Activated naive CD4-positive, alpha-beta T cell treated with anti-CD3 and anti-CD28 coated beads for 36 hours (primary cell): Measurements from ENCODE around the gene TNRC6A. TPM values are rescaled to one million over a fixed set of nuclear protein-coding genes. Genes with fewer than 3 reads are reported as not detected.
A peak's percentile ranks its signal among the peaks of the same experiment; 100 is the strongest.
"Not testable (repeated sequence)": the region's sequence is repeated elsewhere in the genome, so short reads cannot be mapped to it uniquely, and the experiment has no call there.

Experiments
- CTCF ChIA-PET: fragments of 350-600 bp; sonication (Branson Sonifier 250); formaldehyde crosslinking; loops from one replicate; lab custom pipeline; 2021; ENCODE audit warnings: antibody characterized with exemption; lab: Charles Lee
- DNase-seq: peaks from one replicate; pipeline ENCODE4 v3.0.0-alpha.2; 2020
- H3K27ac Mint-ChIP-seq: one replicate; pipeline ENCODE4 v1.8.0; 2021; ENCODE audit warnings: mild to moderate bottlenecking, mixed read lengths
- H3K27me3 Mint-ChIP-seq: one replicate; pipeline ENCODE4 v1.8.0; 2021; ENCODE audit warnings: low read depth, mixed read lengths
- H3K36me3 Mint-ChIP-seq: one replicate; pipeline ENCODE4 v1.8.0; 2021; ENCODE audit warnings: low read depth, mixed read lengths
- H3K4me1 Mint-ChIP-seq: one replicate; pipeline ENCODE4 v1.8.0; 2021; ENCODE audit warnings: low read depth, mixed read lengths
- H3K4me3 Mint-ChIP-seq: one replicate; pipeline ENCODE4 v1.8.0; 2021; ENCODE audit warnings: mild to moderate bottlenecking, moderate library complexity, mixed read lengths
- H3K9me3 Mint-ChIP-seq: one replicate; pipeline ENCODE4 v1.8.0; 2021; ENCODE audit warnings: mixed read lengths
- intact Hi-C: fragments of 100-400 bp; cut with micrococcal nuclease; formaldehyde crosslinking; loops from one replicate; pipeline ENCODE4 v1.15.1; 2023
- total RNA-seq, 2 experiments: library from RNA; stranded (reverse); gene quantifications; one replicate each; pipeline ENCODE4 v1.2.3, GENCODE V29; 2021

TNRC6A gene
- total RNA-seq, 2 experiments from 2014 or later: 37.2 to 39.0 TPM

GRCh38 chr16:24839347-24839972, 110.0 kb downstream of the TNRC6A start:
- intact Hi-C loops: no loop called here
- H3K4me3 Mint-ChIP-seq: no peak overlapping the region
- no peaks in the 10 kb centered on the region for H3K9me3 Mint-ChIP-seq
- no peak for DNase-seq
- CTCF ChIA-PET: no interaction called here
- H3K27me3 Mint-ChIP-seq: no peaks in the 10 kb centered on the region
- H3K36me3 Mint-ChIP-seq: peaks cover 3% of the 10 kb centered on the region
- H3K4me1 Mint-ChIP-seq: no peaks in the 10 kb centered on the region
- H3K27ac Mint-ChIP-seq: no peak overlapping the region

- Mint-ChIP-seq H3K4me1 (no peaks in the 10 kb centered on the region), H3K27me3 (no peaks in the 10 kb centered on the region), H3K4me3 (no peak overlapping the region), H3K27ac (no peak overlapping the region), H3K9me3 (no peaks in the 10 kb centered on the region), H3K36me3 (peaks cover 3% of the 10 kb centered on the region)
- CTCF ChIA-PET: interaction anchor here (0.8 kb wide), 1 partner anchor 630 kb away, joined by 3 read pairs; no protein-coding TSS in a partner anchor
- no peak for DNase-seq
- intact Hi-C loops: no loop called here
Observed at GRCh38 chr16:24841291-24841690, 111.8 kb downstream of the TNRC6A start.

- CTCF ChIA-PET: interaction anchor here (0.5 kb wide), 1 partner anchor 422 kb away, joined by 3 read pairs; no protein-coding TSS in a partner anchor
- Mint-ChIP-seq H3K4me1 (no peaks in the 10 kb centered on the region), H3K36me3 (peaks cover 3% of the 10 kb centered on the region), H3K27ac (no peak overlapping the region), H3K27me3 (no peaks in the 10 kb centered on the region), H3K9me3 (no peaks in the 10 kb centered on the region), H3K4me3 (no peak overlapping the region)
- intact Hi-C loops: no loop called here
- peak; percentile 10 for DNase-seq
Observed at GRCh38 chr16:24844101-24845030, 114.9 kb downstream of the TNRC6A start.

- DNase-seq, H3K36me3 Mint-ChIP-seq, H3K4me1 Mint-ChIP-seq, CTCF ChIA-PET, intact Hi-C loops, H3K27me3 Mint-ChIP-seq, H3K4me3 Mint-ChIP-seq, H3K9me3 Mint-ChIP-seq, H3K27ac Mint-ChIP-seq: not testable (repeated sequence)
Observed at GRCh38 chr16:24845031-24845365, 115.5 kb downstream of the TNRC6A start.

GRCh38 chr16:24845726-24846547, 116.5 kb downstream of the TNRC6A start, which contains the start of gene SLC5A11:
SLC5A11 (plus strand) TSS chr16:24845963; CDS start chr16:24858644, 12,681 bp downstream.
- CTCF ChIA-PET: no interaction called here
- DNase-seq: no peak
- no peak within 1 kb of the TSS for H3K4me3 Mint-ChIP-seq
- no peaks in the 10 kb centered on the region for H3K9me3 Mint-ChIP-seq
- H3K36me3 Mint-ChIP-seq: peaks cover 3% of the 10 kb centered on the region
- intact Hi-C loops: no loop called here
- H3K4me1 Mint-ChIP-seq: peaks cover 6% of the 10 kb centered on the region
- no peak within 1 kb of the TSS for H3K27ac Mint-ChIP-seq
- H3K27me3 Mint-ChIP-seq: no peaks in the 10 kb centered on the region

GRCh38 chr16:24846548-24847357, 117.3 kb downstream of the TNRC6A start:
- Mint-ChIP-seq H3K36me3 (peaks cover 3% of the 10 kb centered on the region), H3K27ac (no peak overlapping the region), H3K9me3 (no peaks in the 10 kb centered on the region), H3K27me3 (no peaks in the 10 kb centered on the region), H3K4me1 (peaks cover 11% of the 10 kb centered on the region), H3K4me3 (no peak overlapping the region)
- no peak for DNase-seq
- intact Hi-C loops: no loop called here
- CTCF ChIA-PET: no interaction called here

GRCh38 chr16:24847358-24847664, 117.9 kb downstream of the TNRC6A start:
- H3K9me3 Mint-ChIP-seq: no peaks in the 10 kb centered on the region
- H3K27me3 Mint-ChIP-seq: no peaks in the 10 kb centered on the region
- H3K36me3 Mint-ChIP-seq: peaks cover 3% of the 10 kb centered on the region
- CTCF ChIA-PET: no interaction called here
- peaks cover 14% of the 10 kb centered on the region for H3K4me1 Mint-ChIP-seq
- intact Hi-C loops: no loop called here
- no peak for DNase-seq
- H3K4me3 Mint-ChIP-seq: no peak overlapping the region
- H3K27ac Mint-ChIP-seq: no peak overlapping the region

- no peaks in the 10 kb centered on the region for H3K27me3 Mint-ChIP-seq
- CTCF ChIA-PET: no interaction called here
- H3K9me3 Mint-ChIP-seq: no peaks in the 10 kb centered on the region
- no peak overlapping the region for H3K27ac Mint-ChIP-seq
- peaks cover 14% of the 10 kb centered on the region for H3K4me1 Mint-ChIP-seq
- peaks cover 3% of the 10 kb centered on the region for H3K36me3 Mint-ChIP-seq
- no peak for DNase-seq
- H3K4me3 Mint-ChIP-seq: no peak overlapping the region
- intact Hi-C loops: no loop called here
Observed at GRCh38 chr16:24848065-24848464, 118.6 kb downstream of the TNRC6A start.

- Mint-ChIP-seq H3K4me1 (peaks cover 14% of the 10 kb centered on the region), H3K27me3 (no peaks in the 10 kb centered on the region), H3K9me3 (no peaks in the 10 kb centered on the region), H3K36me3 (no peaks in the 10 kb centered on the region), H3K27ac (no peak overlapping the region), H3K4me3 (no peak overlapping the region)
- DNase-seq: no peak
- CTCF ChIA-PET: no interaction called here
- intact Hi-C loops: loop anchor here (2.0 to 5.0 kb wide), 2 partner anchors 181 to 263 kb away; partner anchors contain the start of gene LCMT1
Observed at GRCh38 chr16:24849641-24850040, 120.2 kb downstream of the TNRC6A start.

- Mint-ChIP-seq H3K27ac (no peak overlapping the region), H3K36me3 (no peaks in the 10 kb centered on the region), H3K27me3 (no peaks in the 10 kb centered on the region), H3K4me1 (peaks cover 14% of the 10 kb centered on the region), H3K9me3 (no peaks in the 10 kb centered on the region), H3K4me3 (no peak overlapping the region)
- DNase-seq: peak; percentile 12
- CTCF ChIA-PET: interaction anchor here (0.9 kb wide), 1 partner anchor 225 kb away, joined by 4 read pairs; no protein-coding TSS in a partner anchor
- intact Hi-C loops: loop anchor here (2.0 to 5.0 kb wide), 2 partner anchors 182 to 262 kb away; partner anchors contain the start of gene LCMT1
Observed at GRCh38 chr16:24850289-24850938, 121.0 kb downstream of the TNRC6A start.

- H3K27me3 Mint-ChIP-seq: no peaks in the 10 kb centered on the region
- H3K4me3 Mint-ChIP-seq: no peak overlapping the region
- H3K4me1 Mint-ChIP-seq: peaks cover 14% of the 10 kb centered on the region
- peak; percentile 40 for DNase-seq
- H3K9me3 Mint-ChIP-seq: no peaks in the 10 kb centered on the region
- no peaks in the 10 kb centered on the region for H3K36me3 Mint-ChIP-seq
- no peak overlapping the region for H3K27ac Mint-ChIP-seq
- CTCF ChIA-PET: no interaction called here
- intact Hi-C loops: loop anchor here (2.0 to 5.0 kb wide), 2 partner anchors 183 to 261 kb away; partner anchors contain the start of gene LCMT1
Observed at GRCh38 chr16:24851700-24852099, 122.2 kb downstream of the TNRC6A start.
